ENCODE measurements around the gene TULP1.

Gene TULP1

GRCh38 chr6:35512006-35512405 is 690 bp downstream of the TULP1 start:
- FAIRE-seq = no peak
- DNase-seq (ENCODE audit: insufficient read length, low spot score) = no peak
- TF ChIP-seq POLR2A (IDR thresholded peaks at IDR 0.05; ENCODE audit: low read depth, low read length) = no peak

GRCh38 chr6:35511562-35511941 is 1.1 kb downstream of the TULP1 start:
- TF ChIP-seq POLR2A (IDR thresholded peaks at IDR 0.05; ENCODE audit: low read depth, low read length) = no peak
- FAIRE-seq (no peak), DNase-seq (ENCODE audit: insufficient read length, low spot score) (no peak)

GRCh38 chr6:35510916-35511561 is 1.7 kb downstream of the TULP1 start:
- FAIRE-seq (no peak), DNase-seq (ENCODE audit: insufficient read length, low spot score) (no peak)
- TF ChIP-seq POLR2A (IDR thresholded peaks at IDR 0.05; ENCODE audit: low read depth, low read length) = no peak

DNA sequence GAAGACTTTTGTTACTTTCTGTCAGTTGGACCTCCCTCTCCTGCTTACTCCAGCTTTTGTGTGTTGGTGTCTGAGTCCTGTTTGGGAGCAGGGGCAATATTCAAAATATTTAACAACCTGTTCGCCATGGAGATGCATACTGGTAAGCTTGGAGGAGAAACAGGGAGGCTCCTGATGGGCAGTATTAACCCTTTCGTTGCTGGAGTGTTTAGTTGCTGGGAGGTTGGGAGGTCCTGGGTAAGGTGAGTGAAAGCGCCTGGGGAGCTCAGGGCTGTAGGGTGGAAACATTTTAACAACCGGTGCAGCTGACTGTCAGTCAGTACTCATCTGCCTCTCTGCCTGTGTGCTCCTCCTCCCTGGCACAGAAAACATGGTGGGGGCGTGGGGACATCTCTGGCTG is 4.2 kb downstream of the TULP1 start:
- no peak for TF ChIP-seq POLR2A (IDR thresholded peaks at IDR 0.05; ENCODE audit: low read depth, low read length)
- DNase-seq (ENCODE audit: insufficient read length, low spot score) (no peak), FAIRE-seq (no peak)

- FAIRE-seq (no peak), DNase-seq (ENCODE audit: insufficient read length, low spot score) (no peak)
- no peak for TF ChIP-seq POLR2A (IDR thresholded peaks at IDR 0.05; ENCODE audit: low read depth, low read length)
Observed at GRCh38 chr6:35508027-35508426, 4.7 kb downstream of the TULP1 start.

GRCh38 chr6:35507221-35507620 is 5.5 kb downstream of the TULP1 start:
- FAIRE-seq (no peak), DNase-seq (ENCODE audit: insufficient read length, low spot score) (no peak)
- TF ChIP-seq POLR2A (IDR thresholded peaks at IDR 0.05; ENCODE audit: low read depth, low read length) = no peak

DNA sequence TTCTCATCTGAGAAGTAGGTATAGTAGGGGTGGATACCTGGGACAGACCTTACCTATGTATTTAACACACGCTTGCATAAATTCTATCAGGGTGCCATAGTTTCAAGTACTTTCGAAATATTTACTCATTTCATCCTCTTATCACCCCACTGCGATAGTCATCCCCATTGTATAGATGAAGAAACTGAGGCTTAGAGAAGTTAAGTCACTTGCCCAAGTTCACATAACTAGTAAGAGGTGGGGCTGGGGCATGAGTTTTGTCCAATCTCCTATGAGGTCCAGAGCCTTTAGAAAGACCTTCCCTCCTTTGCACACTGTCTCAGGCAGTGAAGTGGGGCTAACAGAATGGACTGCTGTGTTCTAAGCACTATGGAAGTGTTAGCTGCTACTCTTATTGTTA is 6.2 kb downstream of the TULP1 start:
- TF ChIP-seq POLR2A (IDR thresholded peaks at IDR 0.05; ENCODE audit: low read depth, low read length) = no peak
- DNase-seq (ENCODE audit: insufficient read length, low spot score) = no peak
- no peak for FAIRE-seq

DNA sequence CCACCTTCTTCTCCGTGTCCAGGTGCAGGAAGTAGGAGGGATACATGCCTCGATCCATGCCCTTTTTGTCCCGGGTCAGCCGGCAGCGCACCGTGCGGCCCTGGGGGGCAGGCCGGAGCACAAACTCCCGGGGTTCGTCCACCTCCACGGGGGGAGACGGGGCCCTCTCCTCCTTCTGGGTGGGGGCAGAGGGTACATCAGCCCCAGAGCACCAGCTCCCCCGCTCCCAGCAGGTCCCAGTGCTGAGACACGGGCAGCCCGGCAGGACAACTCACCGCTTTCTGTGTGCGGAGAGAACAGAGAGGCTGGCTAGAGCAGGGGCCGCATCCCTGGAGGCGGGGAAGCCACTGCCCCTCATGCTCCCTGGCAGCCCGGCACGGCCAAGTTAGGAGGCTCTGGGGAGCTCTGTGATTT is 6.7 kb downstream of the TULP1 start:
- DNase-seq (ENCODE audit: insufficient read length, low spot score) (no peak), FAIRE-seq (no peak)
- no peak for TF ChIP-seq POLR2A (IDR thresholded peaks at IDR 0.05; ENCODE audit: low read depth, low read length)

DNA sequence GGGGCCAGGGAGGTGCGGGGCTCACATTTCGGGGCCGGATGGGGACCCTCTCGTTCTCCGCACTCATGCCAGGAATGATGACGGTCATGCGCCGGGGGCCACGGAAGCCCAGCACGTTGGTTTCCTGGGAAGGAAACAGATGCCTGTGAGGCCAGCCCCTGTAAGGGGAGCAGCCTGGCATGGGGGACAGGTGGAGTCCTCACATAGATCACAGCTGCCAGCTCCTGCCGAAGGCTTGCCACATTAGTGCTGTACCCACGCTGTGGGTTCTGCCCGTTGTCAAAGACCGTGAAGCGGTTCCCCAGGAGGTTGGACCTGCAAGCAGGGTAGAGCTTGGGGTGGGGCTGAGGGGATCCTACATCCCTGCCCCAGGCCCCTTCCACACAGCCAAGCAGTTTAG is 9.2 kb downstream of the TULP1 start:
- no peak for TF ChIP-seq POLR2A (IDR thresholded peaks at IDR 0.05; ENCODE audit: low read depth, low read length)
- FAIRE-seq = no peak
- no peak for DNase-seq (ENCODE audit: insufficient read length, low spot score)

DNA sequence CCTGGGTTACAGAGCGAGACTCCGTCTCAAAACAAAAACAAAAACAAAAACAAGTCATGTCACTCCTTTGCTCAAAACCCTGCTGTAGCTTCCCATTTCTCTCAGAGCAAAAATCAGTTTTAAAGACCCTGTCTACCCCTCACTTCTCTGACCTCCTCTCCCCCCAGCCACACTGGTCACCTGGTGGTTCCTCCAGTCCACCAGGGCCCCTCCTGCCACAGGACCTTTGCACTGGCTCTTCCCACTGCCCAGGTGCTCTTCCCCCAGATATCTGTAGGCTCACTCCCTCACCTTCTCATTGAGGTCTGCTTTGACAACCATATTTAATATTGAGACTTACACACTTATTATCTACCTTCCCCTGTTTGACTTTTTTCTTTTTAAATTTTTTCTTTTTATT is 10.9 kb downstream of the TULP1 start:
- TF ChIP-seq POLR2A (IDR thresholded peaks at IDR 0.05; ENCODE audit: low read depth, low read length) = no peak
- FAIRE-seq (no peak), DNase-seq (ENCODE audit: insufficient read length, low spot score) (no peak)

- no peak for FAIRE-seq
- no peak for TF ChIP-seq POLR2A (IDR thresholded peaks at IDR 0.05; ENCODE audit: low read depth, low read length)
- no peak for DNase-seq (ENCODE audit: insufficient read length, low spot score)
Observed at GRCh38 chr6:35500782-35501181, 11.9 kb downstream of the TULP1 start.

DNA sequence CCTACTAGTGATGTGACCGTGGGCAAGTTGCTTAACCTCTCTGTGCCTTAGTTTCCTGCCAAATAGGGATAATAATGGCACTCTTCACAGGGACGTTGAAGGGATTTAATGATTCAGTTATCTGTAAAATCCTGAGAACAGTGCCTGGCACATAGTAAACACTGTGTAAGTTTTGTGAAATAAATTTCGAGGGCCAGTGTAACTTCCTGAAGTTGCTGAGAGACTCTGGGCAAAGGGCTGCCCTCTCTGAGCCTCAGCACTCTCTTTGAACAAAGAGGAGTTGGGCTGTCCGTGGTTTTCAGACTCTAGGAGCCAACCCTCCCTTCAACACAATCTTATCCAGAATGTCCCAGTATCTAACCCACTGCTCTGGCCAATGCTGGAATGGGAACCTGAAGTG is 13.3 kb downstream of the TULP1 start:
- FAIRE-seq = no peak
- DNase-seq (ENCODE audit: insufficient read length, low spot score) = no peak
- no peak for TF ChIP-seq POLR2A (IDR thresholded peaks at IDR 0.05; ENCODE audit: low read depth, low read length)

DNA sequence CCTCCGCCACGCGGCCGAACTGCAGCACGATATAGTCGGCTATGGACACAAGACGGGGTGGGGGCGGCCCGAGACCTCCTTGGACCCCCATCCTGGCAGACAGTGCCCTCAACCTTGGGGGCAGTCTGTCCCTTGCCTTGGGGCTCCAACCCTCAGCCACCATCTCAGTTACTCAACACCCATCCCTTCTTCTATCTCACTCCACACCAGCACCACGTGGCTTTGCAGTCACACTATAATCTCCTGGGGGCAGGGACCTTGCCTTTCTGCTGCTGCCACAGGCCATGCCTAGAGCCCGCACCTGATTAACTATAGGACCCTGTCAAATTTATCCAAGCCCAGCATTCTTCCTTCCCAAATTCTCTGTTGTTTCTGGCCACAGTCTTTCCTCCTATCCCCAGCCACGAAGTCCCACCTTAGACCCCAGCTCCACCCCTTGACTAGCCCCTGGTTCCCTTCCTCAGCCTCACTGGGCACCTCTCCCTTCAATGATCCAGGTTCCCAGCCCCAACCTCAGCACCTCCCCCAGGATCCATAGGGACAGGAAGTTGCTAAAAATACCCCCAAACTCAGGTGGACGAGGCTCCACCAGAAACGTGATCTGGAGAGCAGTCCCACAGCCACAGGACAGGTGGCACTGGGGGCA is 14.2 kb downstream of the TULP1 start:
- no peak for TF ChIP-seq POLR2A (IDR thresholded peaks at IDR 0.05; ENCODE audit: low read depth, low read length)
- no peak for DNase-seq (ENCODE audit: insufficient read length, low spot score)
- FAIRE-seq = no peak

DNA sequence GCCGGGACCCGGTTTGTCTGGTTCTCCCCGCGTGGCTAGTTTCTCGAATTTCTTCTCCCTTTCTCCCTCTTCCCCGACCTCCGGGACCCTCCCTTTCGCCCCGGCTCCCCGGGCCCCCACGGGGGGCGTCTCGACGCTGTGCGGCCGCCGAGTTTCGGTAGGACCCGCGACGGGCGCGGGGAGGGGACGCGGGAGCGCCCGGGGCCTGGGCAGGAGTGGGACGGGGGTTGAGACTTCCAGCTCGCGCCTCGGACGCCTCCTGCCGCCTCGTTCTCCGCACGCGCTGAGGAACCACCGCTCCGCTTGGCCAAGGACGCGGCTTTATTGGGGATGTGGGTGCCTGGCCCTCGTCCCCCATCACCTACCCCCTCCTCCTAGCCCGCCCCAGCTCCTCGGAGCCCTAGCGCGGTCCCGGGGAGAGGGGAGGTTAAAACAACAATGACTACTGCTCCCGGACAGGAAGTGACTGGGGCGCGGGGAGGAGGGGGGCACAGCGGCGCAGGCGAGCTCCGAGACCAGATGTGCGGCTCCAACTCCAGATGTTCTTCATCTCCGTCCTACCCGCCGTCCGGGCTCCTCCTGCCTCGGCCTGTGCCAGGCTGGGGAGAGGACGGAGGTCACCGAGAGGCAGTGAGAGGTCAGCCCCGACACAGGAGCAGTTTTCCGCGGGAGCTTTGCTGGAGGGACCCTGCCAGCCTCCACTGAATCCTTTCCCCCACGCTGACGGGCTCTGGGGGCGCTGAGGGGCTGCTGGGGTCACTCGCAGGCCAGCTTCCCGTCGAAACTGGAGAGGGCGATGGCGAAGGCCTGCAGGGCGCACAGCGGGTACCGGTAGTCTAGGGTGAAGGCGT is 14.9 kb downstream of the TULP1 start:
- TF ChIP-seq POLR2A (IDR thresholded peaks at IDR 0.05; ENCODE audit: low read depth, low read length) = 0 out of 2 replicates have a peak, but pooled peaks have one; percentile 3
- DNase-seq (ENCODE audit: insufficient read length, low spot score) (no peak), FAIRE-seq (no peak)

All from H54 (cell line).